Measurements from ENCODE around the gene SLC19A1.
A peak's percentile ranks its signal among the peaks of the same experiment; 100 is the strongest.

Gene SLC19A1

DNA sequence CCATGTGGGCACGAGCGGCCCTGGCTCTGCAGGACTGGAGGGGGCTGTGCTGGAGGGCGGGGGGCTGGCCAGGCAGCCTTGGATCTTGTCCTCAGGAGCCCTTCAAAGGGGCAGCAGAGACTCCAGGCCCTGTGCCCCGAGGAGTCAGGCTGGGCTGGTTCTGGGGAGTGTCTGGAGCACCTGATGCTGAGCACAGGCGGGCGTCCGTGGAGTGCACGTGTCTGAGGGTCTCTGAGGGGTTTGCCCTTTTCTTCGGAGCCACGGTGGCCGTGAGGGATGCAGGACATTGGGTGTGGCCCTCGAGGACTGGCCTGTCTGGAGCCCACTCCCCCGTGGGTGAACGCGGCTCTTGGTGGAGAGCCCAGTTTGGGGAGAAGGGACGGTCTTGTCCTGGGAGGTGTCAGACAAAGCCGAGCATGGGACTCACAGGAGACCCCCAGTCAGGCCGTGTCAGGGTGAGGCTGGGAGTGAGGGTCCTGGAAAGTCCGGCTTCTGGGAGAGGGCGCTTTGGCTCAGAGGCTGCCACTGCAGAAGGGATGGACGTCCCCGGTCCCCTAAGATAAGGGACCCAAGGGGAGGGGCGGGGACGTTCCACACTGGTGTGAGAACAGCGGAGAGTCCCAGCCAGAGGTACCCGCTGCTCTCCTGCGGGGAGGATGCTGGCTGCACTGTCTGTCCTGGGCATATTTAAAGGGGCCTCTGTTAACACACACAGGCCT is 76.5 kb downstream of the SLC19A1 start:
- no peak for DNase-seq

DNA sequence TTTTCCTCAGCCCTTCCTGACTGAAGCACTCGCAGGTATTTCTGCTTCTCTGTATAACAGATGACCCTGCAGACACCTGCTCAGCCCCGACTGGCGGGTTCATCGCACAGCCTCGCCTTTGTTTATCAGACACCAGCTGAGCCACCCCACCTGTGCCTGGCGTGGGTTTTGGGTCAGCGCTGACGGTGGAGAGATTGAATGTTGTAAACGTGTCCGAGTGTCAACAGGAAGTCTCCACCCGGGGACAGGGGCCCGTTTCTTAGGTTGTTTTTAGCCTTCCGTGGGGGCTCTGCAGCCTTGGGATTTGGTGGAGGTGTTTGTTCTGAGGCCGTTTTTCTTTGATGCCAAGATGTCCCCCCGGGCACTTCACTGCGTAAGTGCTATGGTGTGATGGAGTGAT is 77.1 kb downstream of the SLC19A1 start:
- DNase-seq: no peak

DNA sequence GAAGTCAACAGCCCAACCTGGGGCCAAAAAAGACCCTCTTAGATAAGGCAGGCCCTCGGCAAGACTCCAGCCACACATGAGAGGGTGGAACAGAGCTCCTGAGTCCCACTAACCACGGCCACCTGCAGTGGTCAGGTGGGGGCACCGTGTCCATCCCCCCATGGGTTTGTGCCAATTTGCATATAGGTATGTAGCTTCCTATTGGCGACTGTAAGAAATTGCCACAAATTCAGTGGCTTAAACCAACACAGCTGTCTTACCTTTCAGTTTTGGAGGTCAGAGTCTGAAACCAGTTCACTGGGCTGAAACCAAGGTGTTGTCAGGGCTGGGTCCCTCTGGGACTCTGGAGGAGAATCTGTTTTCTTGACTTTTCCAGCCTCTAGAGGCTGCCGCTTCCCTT is 77.9 kb downstream of the SLC19A1 start:
- no peak for DNase-seq

DNA sequence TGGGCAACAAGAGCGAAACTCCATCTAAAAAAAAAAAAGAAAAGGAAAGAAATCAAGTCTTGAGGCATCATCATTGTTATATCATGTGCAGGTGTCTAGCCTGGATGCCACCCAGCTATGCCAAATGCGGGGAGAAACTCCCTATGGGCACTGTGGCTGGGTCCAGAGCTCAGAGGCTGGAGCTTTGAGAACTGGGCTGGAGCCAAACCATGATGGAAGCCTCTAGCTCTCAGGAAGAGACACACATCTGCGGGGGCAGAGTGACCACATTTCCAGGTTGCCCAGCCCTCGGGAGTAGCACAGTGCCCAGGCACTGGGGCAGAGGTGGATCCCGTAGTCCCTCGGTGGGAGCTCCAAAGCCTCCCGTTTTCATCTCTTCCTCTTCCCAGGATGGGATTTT is 78.4 kb downstream of the SLC19A1 start:
- DNase-seq: no peak

DNA sequence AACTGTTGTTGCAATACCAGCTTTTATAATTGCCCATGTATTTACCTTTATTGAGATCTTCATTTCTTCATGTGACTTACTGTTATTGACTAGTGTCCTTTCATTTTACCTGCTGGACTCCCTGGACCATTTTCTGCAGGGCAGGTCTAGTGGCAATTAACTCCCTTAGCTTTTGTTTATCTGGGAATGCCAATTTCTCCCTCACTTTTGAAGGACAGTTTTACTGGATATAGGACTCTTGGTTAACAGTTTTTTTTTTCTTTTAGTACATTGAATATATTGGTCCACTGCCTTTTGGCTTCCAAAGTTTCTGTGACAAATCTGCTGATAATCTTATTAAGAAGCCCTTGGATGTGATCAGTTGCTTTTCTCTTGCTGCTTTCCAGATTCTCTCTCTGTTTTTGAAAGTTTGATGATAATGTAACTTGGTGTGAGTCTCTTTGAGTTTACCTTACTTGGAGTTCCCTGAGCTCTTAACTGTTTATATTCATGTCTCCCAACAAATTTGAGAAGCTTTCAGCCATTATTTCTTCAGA is 80.4 kb downstream of the SLC19A1 start:
- DNase-seq: no peak

DNA sequence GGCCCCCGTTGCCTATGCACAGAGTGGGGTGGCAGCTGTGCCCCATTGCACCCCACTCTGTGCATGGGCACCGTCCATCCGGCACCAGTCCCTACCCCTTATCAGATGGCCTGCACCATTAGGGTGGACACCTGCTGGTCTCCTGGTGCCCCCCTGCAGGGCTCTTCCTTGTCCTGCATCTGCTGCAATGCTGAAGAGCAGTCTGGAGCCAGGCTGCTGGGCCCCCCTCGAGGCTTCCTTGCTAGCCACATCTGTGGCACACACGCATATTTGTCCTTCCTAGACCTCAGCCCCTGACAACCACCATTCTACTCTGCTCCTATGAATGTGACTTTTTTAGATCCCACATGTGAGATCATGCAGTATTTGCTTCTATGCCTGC is 80.9 kb downstream of the SLC19A1 start:
- no peak for DNase-seq

DNA sequence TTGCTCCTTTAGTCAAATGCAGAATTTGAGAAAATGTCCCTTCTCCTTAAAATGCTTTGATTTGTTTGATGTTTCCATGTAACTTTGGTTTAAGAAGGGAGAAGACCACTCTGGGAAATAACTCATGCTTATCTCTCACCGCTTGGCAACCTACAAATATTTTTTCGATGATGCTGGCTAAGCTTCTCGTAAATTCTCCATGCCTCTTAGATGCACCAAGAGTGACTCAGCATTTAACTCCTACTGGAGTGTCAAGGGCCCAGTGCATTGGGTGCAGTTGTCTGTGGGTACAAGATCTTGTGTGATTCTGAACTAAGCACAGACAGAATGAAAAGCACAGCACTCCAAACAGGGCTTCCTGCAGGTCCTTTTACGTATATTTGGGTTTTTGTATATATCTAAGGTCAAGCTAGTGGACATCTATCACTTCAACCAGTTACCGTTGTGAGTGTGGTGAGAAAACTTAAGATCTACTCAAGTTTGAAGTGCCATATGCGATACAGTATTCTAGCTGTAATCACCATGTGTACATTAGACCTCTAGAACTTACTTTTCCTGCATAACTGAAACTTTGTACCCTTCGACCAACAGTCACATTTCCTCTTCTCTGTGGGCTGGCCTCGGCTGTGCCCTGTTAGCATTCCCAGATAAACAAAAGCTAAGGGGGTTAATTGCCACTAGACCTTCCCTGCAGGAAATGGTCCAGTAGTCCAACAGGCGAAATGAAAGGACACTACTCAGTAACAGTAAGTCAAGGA is 81.5 kb downstream of the SLC19A1 start:
- DNase-seq: peak; percentile 74

DNA sequence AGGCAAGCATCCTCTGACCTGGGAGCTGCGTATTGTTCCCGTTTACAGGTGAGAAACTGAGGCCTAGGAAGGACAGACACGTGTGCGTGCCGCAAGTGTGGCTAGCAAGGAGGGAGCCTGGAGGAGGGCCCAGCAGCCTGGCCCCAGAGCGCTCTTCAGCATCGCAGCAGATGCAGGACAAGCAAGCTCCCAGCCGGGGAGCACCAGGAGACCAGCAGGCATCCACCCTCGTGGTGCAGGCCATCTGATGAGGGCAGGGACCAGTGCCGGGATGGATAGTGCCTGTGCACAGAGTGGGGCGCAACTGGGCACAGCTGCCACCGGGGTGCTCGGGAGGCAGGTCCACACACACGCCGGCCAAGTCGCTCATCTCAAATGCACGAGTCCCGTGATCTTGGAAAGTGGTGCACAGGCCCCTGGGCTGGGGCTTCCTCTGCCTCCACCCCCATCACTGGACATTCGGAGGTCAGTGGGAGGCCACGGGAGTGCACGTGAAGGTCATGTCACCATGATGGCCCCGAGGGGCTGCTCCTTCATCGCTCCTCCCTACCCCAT is 82.2 kb downstream of the SLC19A1 start:
- no peak for DNase-seq

DNA sequence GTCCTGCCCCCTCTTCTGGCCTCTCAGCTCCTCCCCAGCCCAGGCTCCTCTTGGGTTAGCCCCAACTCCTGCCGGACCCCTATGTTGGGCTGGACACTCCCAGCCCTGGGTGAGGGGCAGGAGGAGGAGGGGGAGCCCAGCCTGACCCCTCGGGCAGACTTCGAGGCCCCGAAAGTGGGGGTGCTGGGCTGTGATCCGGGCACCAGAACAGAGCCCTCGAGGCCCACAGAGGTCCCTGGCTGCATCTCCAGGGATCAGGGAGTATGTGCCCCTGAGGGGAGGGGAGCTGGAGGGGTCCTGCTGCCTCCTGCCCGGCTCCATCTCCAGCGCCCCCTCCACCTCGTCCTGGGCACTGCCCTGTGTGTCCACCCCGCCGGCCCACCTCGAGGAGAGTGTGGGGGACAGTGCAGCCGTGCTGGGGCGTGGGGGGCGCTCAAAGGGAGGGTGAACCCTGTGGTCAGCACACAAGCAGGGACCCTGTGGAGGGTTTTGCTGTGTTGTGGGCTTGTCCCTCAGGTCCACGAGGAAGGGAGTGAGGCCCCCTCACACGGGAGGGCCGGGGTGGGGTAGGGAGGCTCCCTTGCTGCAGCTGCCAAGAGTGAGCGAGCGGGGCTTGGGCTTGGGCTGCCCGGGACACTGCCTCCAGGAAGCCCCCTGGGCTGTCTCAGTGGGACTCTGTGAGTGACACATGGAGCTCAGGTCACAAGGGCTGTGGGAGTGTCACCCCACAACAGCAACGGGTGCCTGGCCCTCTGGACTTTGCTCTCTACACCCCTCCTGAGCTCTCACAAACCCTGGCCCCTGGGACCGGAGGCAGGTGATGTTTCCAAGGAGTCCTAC is 82.8 kb downstream of the SLC19A1 start:
- no peak for DNase-seq

DNA sequence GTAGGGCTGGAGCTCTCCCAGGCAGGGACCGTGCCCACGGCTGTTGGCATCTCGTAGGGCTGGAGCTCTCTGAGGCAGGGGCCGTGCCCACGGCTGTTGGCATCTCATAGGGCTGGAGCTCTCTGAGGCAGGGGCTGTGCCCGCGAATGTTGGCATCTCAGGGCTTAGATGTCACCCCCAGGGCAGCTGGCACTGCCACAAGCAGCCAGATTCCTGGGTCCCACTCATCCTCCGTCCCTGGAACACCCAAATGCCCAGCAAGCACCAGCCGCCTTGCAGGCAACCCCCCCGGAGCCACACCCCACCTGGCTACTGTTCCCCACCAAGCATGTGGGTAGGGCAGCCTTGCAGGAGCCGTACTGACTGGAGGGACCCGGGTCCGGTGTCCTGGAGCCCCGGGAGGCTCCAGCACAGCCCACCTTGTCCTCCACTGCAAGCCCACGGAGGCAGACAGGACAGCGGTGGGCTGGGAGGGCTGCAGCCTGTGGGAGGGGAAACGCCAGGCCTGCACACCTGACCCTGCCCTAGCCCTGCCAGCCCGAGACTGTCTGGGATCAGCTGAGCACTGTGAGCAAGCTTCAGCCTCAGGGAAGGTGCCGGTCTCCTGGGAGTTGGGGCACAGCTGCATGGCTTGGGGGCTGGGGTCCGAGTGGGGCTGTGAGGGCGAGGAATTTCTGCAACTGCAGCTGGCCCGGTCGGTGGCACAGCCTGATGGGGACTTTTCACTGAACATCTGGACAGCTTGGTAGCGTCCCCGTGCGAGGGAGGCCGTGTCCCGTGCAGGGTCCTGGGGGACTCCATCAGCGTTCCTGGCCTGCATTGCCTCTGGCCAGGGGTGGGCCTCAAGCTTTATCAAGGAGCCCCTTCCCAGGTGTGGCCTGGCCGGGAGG is 83.7 kb downstream of the SLC19A1 start:
- no peak for DNase-seq

DNA sequence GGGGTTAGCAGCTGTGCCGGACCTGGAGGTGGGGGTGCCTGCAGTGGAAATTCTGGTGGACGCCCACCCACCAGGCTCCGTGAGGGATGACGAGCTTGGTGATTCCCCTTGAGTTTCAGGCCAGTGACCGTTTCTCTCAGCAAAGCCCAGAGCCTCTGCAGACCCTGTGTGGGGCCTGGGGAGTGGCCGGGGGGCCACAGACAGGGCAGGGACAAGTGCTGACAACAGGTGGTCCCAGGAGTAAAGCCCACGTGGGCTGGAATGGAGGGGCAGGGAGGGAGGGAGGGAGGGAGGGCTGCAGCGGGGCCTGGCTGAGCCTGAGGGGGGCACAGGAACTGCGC is 84.4 kb downstream of the SLC19A1 start:
- no peak for DNase-seq

DNA sequence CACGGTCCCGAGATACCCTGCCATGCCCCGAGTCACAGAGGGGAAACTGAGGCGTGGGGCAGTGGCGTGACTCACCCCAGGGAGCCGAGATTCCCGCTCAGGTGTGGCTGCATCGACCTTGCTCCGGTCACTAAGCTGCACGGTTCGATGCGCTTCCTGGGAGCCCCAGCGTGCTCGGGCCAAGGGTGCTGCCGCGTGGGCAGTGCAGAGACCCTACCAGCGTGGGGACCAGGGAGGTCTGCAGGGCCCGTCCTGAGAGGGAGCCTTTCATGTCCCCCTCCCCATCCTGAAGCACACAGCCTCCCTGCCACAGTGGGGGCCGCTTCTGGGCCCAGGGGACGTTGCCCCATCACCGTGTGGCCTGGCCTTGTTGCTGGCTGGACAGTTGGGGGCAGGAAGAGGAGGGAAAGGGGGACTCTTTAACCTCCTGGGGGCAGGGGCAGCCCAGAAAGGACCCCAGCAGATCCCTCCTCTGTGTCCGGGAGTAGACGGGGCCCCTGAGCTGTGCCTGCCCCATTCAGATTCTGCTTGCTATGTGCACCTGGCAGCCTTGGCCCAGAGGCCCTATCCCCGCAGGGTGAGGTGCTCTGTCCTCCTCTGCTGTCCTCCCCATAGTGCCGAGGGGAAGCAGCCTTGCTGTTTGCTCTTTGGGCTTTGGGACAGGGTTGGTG is 84.9 kb downstream of the SLC19A1 start:
- no peak for DNase-seq

DNA sequence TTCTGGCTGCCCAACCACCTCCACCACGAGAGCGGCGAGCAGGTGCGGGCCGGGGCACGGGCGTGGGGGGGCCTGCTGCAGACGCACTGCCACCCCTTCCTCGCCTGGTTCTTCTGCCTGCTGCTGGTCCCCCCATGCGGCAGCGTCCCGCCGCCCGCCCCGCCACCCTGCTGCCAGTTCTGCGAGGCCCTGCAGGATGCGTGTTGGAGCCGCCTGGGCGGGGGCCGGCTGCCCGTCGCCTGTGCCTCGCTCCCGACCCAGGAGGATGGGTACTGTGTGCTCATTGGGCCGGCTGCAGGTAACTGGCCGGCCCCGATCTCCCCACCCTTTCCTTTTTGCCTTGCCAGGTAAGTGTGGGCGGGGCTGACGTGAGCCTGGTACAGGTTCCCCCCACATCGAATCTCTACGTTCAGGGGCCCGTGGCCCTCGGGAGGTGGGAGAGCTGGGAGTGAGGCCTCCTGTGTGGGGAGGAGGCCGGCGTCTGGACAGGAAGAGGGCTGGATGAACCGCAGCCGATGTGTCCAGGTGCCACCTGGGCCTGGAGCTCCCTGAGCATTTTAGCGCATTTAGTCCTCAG is 85.6 kb downstream of the SLC19A1 start:
- no peak for DNase-seq

DNA sequence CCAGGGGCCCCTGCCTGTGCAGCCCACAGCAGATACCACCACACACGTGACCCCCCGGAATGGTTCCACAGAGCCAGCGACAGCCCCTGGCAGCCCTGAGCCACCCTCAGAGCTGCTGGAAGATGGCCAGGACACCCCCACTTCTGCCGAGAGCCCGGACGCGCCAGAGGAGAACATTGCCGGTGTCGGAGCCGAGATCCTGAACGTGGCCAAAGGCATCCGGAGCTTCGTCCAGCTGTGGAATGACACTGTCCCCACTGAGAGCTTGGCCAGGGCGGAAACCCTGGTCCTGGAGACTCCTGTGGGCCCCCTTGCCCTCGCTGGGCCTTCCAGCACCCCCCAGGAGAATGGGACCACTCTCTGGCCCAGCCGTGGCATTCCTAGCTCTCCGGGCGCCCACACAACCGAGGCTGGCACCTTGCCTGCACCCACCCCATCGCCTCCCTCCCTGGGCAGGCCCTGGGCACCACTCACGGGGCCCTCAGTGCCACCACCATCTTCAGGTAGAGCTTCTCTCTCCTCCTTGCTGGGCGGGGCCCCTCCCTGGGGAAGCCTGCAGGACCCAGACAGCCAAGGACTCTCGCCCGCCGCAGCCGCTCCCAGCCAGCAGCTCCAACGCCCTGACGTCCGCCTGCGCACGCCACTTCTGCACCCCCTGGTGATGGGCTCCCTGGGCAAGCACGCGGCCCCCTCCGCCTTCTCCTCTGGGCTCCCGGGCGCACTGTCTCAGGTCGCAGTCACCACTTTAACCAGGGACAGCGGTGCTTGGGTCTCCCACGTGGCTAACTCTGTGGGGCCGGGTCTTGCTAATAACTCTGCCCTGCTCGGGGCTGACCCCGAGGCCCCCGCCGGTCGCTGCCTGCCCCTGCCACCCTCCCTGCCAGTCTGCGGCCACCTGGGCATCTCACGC is 86.3 kb downstream of the SLC19A1 start:
- no peak for DNase-seq

DNA sequence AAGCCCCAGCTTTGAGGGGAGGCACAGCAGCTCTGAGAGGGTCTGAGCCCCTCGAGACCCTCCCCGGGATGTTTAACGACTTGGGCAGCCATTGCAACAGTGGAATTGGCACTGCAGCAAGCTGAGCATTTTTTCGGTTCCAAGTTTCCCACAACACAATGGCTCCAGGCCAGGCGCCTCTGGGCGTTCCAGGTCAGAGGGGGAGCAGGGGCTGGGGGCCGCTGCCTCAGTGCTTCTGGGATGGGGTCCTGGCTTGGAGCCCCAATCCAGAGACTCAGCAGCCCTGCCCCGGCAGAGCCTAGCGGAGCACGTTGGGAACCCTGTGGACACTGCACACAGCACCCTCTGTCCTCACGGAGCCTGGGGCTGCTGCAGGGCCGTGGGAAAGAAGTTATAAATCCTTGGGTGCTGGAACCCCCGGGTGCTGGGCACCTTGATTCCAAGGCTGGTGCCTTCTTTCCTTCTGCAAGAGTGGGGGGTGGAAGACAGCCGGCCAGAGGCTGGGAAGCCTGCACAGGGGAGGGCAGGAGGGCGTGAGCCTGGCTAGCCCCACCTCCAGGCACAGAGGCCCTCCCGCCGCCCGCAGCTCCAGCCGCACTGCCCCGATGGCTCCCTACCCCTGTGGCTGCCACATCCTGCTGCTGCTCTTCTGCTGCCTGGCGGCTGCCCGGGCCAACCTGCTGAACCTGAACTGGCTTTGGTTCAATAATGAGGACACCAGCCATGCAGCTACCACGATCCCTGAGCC is 87.1 kb downstream of the SLC19A1 start:
- DNase-seq: peak; percentile 27

DNA sequence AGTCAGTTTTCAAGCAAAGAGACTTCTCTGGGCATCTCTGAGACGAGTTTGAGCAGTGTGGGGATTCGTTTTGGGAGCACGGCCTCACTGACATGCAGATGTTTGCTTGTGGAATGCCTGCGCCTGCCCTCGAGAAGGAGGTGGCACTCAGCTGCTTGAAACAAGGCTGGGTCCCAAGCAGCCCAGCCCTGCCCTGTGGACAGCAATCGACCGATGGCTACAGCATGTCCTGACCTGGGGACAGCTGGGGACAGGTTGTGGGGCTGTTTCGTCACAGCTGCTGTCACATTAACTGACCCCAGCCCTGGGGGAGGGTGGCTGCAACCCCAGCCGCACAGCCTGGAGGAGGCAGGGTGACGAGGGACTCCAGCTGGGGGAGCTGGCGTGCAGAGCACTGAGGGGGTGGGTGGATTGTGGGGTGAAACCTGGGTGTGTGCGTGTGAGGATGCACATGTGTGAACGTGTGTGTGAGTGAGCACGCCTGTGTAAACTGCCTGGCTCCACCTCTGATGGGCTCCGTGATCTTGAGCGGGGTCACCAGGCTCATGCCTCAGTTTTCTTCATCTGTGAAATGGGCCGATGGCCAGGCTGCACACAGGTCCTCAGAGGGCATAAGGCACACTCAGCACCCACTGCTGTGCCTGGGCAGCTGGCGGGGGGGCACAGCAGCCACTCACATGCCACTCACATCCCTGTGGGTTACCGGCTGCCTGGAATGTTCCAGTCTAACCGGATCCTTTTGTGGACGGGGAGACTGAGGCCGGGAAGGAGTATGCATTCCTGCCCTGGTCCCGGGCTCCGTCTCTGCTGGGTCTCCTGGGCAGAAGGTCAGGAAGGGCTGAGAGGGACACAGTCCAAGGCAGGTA is 87.9 kb downstream of the SLC19A1 start:
- DNase-seq: no peak

DNA sequence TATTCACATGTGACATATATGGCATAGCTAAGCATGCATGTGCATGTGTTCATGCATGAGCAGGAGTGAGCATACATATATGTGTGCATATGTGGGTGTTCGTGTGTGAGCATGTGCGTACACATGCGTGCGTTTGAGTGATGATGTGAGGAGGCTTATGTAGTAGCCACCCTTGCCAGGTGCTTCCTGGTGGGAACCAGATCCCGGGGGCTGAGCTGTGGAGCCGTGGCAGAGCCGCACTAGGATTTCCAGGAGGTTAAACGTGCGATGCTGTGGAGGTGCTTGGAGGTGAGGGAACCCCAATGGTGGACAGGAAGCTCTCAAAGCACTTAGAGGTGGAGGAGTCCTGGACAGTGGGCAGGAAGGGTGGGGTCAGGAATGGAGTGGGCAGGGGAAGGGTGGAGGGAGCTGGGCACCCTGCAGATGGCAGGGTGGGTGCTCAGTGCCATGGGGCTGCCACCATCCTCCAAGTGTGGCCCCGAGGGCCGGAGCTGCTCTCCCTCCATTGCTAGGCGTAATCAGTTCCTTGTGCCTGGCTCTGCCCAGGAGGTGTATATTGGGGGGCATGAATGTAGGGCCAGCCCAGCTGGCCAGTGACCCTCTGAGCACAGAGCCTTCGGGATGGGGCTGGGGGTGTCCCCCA is 88.8 kb downstream of the SLC19A1 start:
- DNase-seq: no peak

Measured in fibroblast of skin of scalp (primary cell).